H9 (cell line): Measurements from ENCODE around the gene RSPRY1. TPM values are rescaled to one million over a fixed set of nuclear protein-coding genes. Genes with fewer than 3 reads are reported as not detected.

Experiments
- DNase-seq: peaks from one replicate; pipeline ENCODE4 v3.0.0-alpha.2; 2017
- H2AFZ ChIP-seq: one replicate; pipeline ENCODE4 v1.6.1; 2013; ENCODE audit warnings: mild to moderate bottlenecking, low read length, control low read depth, moderate library complexity
- H2AK5ac ChIP-seq: 2 replicates; pipeline ENCODE4 v1.6.1; 2013; ENCODE audit warnings: low read length, control low read depth, mixed read lengths; ENCODE audit not compliant: insufficient read length
- H2BK120ac ChIP-seq: one replicate; pipeline ENCODE4 v1.6.1; 2013; ENCODE audit warnings: low read depth, mild to moderate bottlenecking, low read length, control low read depth, inconsistent platforms; ENCODE audit not compliant: poor library complexity, severe bottlenecking
- H2BK12ac ChIP-seq: 2 replicates; pipeline ENCODE4 v1.6.1; 2013; ENCODE audit warnings: low read length, control low read depth, mixed read lengths, low read depth; ENCODE audit not compliant: insufficient read length
- H2BK15ac ChIP-seq: 2 replicates; pipeline ENCODE4 v1.6.1; 2013; ENCODE audit warnings: low read depth, low read length, control low read depth
- H2BK20ac ChIP-seq: one replicate; pipeline ENCODE4 v1.6.1; 2013; ENCODE audit warnings: low read depth, mild to moderate bottlenecking, low read length, control low read depth, inconsistent platforms; ENCODE audit not compliant: poor library complexity, severe bottlenecking
- H2BK5ac ChIP-seq: 2 replicates; pipeline ENCODE4 v1.6.1; 2013; ENCODE audit warnings: low read length, control low read depth, mixed read lengths; ENCODE audit not compliant: insufficient read length
- H3K14ac ChIP-seq: 2 replicates; pipeline ENCODE4 v1.6.1; 2013; ENCODE audit warnings: low read length, control low read depth; ENCODE audit not compliant: insufficient read depth
- H3K18ac ChIP-seq: 2 replicates; pipeline ENCODE4 v1.6.1; 2013; ENCODE audit warnings: low read depth, mild to moderate bottlenecking, mixed read lengths, low read length, control low read depth; ENCODE audit not compliant: insufficient read length
- H3K23ac ChIP-seq: 2 replicates; pipeline ENCODE4 v1.6.1; 2013; ENCODE audit warnings: low read length, control low read depth, mixed read lengths, low read depth; ENCODE audit not compliant: insufficient read length
- H3K23me2 ChIP-seq: 2 replicates; pipeline ENCODE4 v1.6.1; 2013; ENCODE audit warnings: low read depth, mild to moderate bottlenecking, mixed read lengths, low read length, control low read depth; ENCODE audit not compliant: insufficient read length, poor library complexity, severe bottlenecking
- H3K27ac ChIP-seq: 2 replicates; pipeline ENCODE4 v1.5.1; 2013; ENCODE audit warnings: low read length, control low read depth, mixed read lengths, low read depth; ENCODE audit not compliant: insufficient read length
- H3K27me3 ChIP-seq: 2 replicates; pipeline ENCODE4 v1.6.1; 2013; ENCODE audit warnings: low read length, control low read depth, inconsistent platforms; ENCODE audit not compliant: insufficient read depth
- H3K4ac ChIP-seq: 2 replicates; pipeline ENCODE4 v1.6.1; 2013; ENCODE audit warnings: low read depth, mild to moderate bottlenecking, control low read depth, inconsistent platforms, low read length, moderate library complexity
- H3K4me1 ChIP-seq: 2 replicates; pipeline ENCODE4 v1.6.1; 2013; ENCODE audit warnings: low read length, control low read depth, inconsistent platforms; ENCODE audit not compliant: insufficient read depth
- H3K4me2 ChIP-seq: 2 replicates; pipeline ENCODE4 v1.6.1; 2013; ENCODE audit warnings: low read length, control low read depth, mixed read lengths; ENCODE audit not compliant: insufficient read length, insufficient read depth
- H3K56ac ChIP-seq: 2 replicates; pipeline ENCODE4 v1.6.1; 2013; ENCODE audit warnings: low read depth, mild to moderate bottlenecking, mixed read lengths, low read length, control low read depth; ENCODE audit not compliant: insufficient read length
- H3K79me1 ChIP-seq: 2 replicates; pipeline ENCODE4 v1.6.1; 2013; ENCODE audit warnings: low read depth, mild to moderate bottlenecking, moderate library complexity, low read length, control low read depth, inconsistent platforms; ENCODE audit not compliant: insufficient read depth, poor library complexity, severe bottlenecking
- H3K79me2 ChIP-seq: 2 replicates; pipeline ENCODE4 v1.6.1; 2013; ENCODE audit warnings: low read length, control low read depth, inconsistent platforms; ENCODE audit not compliant: insufficient read depth
- H3K9ac ChIP-seq: 2 replicates; pipeline ENCODE4 v1.6.1; 2013; ENCODE audit warnings: low read length, control low read depth, mixed read lengths; ENCODE audit not compliant: insufficient read length; ENCODE audit errors: extremely low read depth
- H3K9me3 ChIP-seq: one replicate; pipeline ENCODE4 v1.6.1; 2013; ENCODE audit warnings: low read depth, low read length, inconsistent platforms; ENCODE audit not compliant: control insufficient read depth
- H3T11ph ChIP-seq: one replicate; pipeline ENCODE4 v1.6.1; 2013; ENCODE audit warnings: mild to moderate bottlenecking, low read length, control low read depth, inconsistent platforms
- H4K20me1 ChIP-seq: one replicate; pipeline ENCODE4 v1.6.1; 2013; ENCODE audit not compliant: control insufficient read depth, insufficient read length, insufficient read depth
- H4K5ac ChIP-seq: 2 replicates; pipeline ENCODE4 v1.6.1; 2013; ENCODE audit warnings: low read depth, mild to moderate bottlenecking, mixed read lengths, low read length, control low read depth; ENCODE audit not compliant: insufficient read length
- H4K8ac ChIP-seq: replicated peaks from 2 replicates; pipeline ENCODE4 v1.6.1; 2013; ENCODE audit warnings: low read length, control low read depth, mixed read lengths, low read depth; ENCODE audit not compliant: insufficient read length
- H4K91ac ChIP-seq: 2 replicates; pipeline ENCODE4 v1.6.1; 2013; ENCODE audit warnings: low read depth, mild to moderate bottlenecking, moderate library complexity, mixed read lengths, low read length, control low read depth; ENCODE audit not compliant: insufficient read length
- H3K27ac Mint-ChIP-seq, 3 experiments: 2 replicates in 2 of 3; 3 replicates in 1 of 3; pipeline ENCODE4 v1.8.0; 2020 to 2021; ENCODE audit warnings: mixed read lengths in 3 of 3, mild to moderate bottlenecking in 1 of 3, moderate library complexity in 1 of 3
- H3K27me3 Mint-ChIP-seq: 2 replicates; pipeline ENCODE4 v1.8.0; 2021; ENCODE audit warnings: low read depth, mild to moderate bottlenecking, moderate library complexity, mixed read lengths
- H3K36me3 Mint-ChIP-seq, 3 experiments: 2 replicates in 2 of 3; 3 replicates in 1 of 3; pipeline ENCODE4 v1.8.0; 2020 to 2021; ENCODE audit warnings: low read depth in 3 of 3, mixed read lengths in 3 of 3; ENCODE audit not compliant: insufficient read depth in 1 of 3
- H3K4me1 Mint-ChIP-seq, 2 experiments: 2 replicates each; pipeline ENCODE4 v1.8.0; 2020; ENCODE audit warnings: mixed read lengths in 2 of 2
- H3K4me3 Mint-ChIP-seq, 2 experiments: 2 replicates in 1 of 2; 3 replicates in 1 of 2; pipeline ENCODE4 v1.8.0; 2020 to 2021; ENCODE audit warnings: mild to moderate bottlenecking in 2 of 2, mixed read lengths in 2 of 2, moderate library complexity in 1 of 2
- H3K9me3 Mint-ChIP-seq, 2 experiments: 2 replicates in 1 of 2; 3 replicates in 1 of 2; pipeline ENCODE4 v1.8.0; 2020; ENCODE audit warnings: mild to moderate bottlenecking in 2 of 2, mixed read lengths in 2 of 2, moderate library complexity in 1 of 2
- WGBS: extraction: QIAGEN DNeasy Blood & Tissue Kit; methylation state at CpG from one replicate; pipeline ENCODE4 v1.1.7; 2013; ENCODE audit warnings: missing lambda C conversion rate, low lambda C conversion rate, mixed read lengths; ENCODE audit not compliant: insufficient read length; ENCODE audit errors: extremely low coverage; 5-methylcytosine and 5-hydroxymethylcytosine counted together
- total RNA-seq: library from RNA; stranded (reverse); gene quantifications from 2 replicates; pipeline ENCODE4 v1.2.1, GENCODE V29; 2021
- TF ChIP-seq, protein P1 (sequence below): fragments of 200-600 bp; sonication (generic); conservative IDR thresholded peaks from 3 replicates; pipeline ENCODE4 v1.8.0; 2021; ENCODE audit warnings: antibody characterized with exemption, mild to moderate bottlenecking

RSPRY1 gene
- total RNA-seq, 1 experiment from 2014 or later: 36.1 TPM

DNA sequence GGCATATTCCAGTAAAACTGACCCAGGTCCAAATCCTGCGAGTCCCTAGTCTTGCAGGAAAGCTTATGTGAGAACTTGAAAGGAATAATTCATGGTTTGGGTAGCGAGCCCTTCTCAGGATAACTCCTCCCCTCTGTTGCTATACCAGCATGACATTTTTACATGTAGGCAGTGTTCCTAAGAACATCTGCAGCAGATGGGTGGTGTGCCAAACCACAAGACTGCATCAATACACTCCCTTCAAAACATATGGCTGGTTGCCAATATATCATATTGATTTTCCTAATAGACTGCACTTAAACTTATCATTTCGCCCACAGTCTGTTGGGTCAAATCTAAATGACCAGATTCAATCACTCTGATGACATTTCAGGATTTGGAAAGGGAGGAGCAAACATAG lies 20.2 kb upstream of the RSPRY1 start:
- Mint-ChIP-seq H3K36me3 (peaks cover 25 to 79% (median 57%) of the 10 kb centered on the region in 3 experiments), H3K4me1 (peaks cover 0 to 1% of the 10 kb centered on the region in 2 experiments; a peak in 1 of 4 replicates), H3K4me3 (no peak overlapping the region), H3K27ac (no peak overlapping the region), H3K27me3 (no peaks in the 10 kb centered on the region), H3K9me3 (no peaks in the 10 kb centered on the region)
- TF ChIP-seq, protein P1, sequence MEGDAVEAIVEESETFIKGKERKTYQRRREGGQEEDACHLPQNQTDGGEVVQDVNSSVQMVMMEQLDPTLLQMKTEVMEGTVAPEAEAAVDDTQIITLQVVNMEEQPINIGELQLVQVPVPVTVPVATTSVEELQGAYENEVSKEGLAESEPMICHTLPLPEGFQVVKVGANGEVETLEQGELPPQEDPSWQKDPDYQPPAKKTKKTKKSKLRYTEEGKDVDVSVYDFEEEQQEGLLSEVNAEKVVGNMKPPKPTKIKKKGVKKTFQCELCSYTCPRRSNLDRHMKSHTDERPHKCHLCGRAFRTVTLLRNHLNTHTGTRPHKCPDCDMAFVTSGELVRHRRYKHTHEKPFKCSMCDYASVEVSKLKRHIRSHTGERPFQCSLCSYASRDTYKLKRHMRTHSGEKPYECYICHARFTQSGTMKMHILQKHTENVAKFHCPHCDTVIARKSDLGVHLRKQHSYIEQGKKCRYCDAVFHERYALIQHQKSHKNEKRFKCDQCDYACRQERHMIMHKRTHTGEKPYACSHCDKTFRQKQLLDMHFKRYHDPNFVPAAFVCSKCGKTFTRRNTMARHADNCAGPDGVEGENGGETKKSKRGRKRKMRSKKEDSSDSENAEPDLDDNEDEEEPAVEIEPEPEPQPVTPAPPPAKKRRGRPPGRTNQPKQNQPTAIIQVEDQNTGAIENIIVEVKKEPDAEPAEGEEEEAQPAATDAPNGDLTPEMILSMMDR: no peak
- Histone ChIP-seq H3K14ac (no peak overlapping the region), H2AFZ (no peak overlapping the region), H3K27me3 (no peaks in the 10 kb centered on the region), H2BK15ac (no peak overlapping the region), H2AK5ac (no peak overlapping the region), H3K18ac (no peak overlapping the region), H3T11ph (no peak overlapping the region), H4K5ac (no peak overlapping the region), H2BK12ac (no peak overlapping the region), H3K23ac (no peak overlapping the region), H3K23me2 (no peaks in the 10 kb centered on the region), H3K79me2 (no peaks in the 10 kb centered on the region), H3K4ac (no peak overlapping the region), H3K27ac (no peak overlapping the region), H3K9me3 (no peaks in the 10 kb centered on the region), H2BK120ac (no peak overlapping the region), H2BK5ac (no peak overlapping the region), H4K20me1 (no peaks in the 10 kb centered on the region), H3K9ac (no peak overlapping the region), H4K8ac (no peak overlapping the region), H3K4me2 (no peak overlapping the region), H4K91ac (no peak overlapping the region), H3K56ac (no peak overlapping the region), H2BK20ac (no peak overlapping the region), H3K4me1 (no peaks in the 10 kb centered on the region), H3K79me1 (no peaks in the 10 kb centered on the region)
- DNase-seq: no peak
- no CpG with 5 or more reads among the region's 3 CpGs for WGBS
